OCI-LY1 (cell line): Measurements from ENCODE around the gene ALLC.

ENCODE experiments used
- H2AFZ ChIP-seq: fragments of 200-600 bp; sonication (generic), shearing (Covaris generic); 2 replicates; pipeline ENCODE4 v1.6.0; 2014; ENCODE audit warnings: antibody characterized with exemption, mild to moderate bottlenecking, low read length
- H3F3A ChIP-seq: fragments of 200-600 bp; sonication (generic), shearing (Covaris generic); 2 replicates; pipeline ENCODE4 v1.6.0; 2014; ENCODE audit warnings: mild to moderate bottlenecking, antibody characterized with exemption, low read length, moderate library complexity; ENCODE audit not compliant: insufficient read depth
- H3K27ac ChIP-seq: fragments of 200-600 bp; sonication (generic); 2 replicates; pipeline ENCODE4 v1.5.1; 2014; ENCODE audit warnings: low read length, mixed run types, mild to moderate bottlenecking, low read depth; ENCODE audit not compliant: poor library complexity, severe bottlenecking
- H3K27me3 ChIP-seq: fragments of 200-600 bp; sonication (generic); 2 replicates; pipeline ENCODE4 v1.6.0; 2014; ENCODE audit warnings: antibody characterized with exemption, mild to moderate bottlenecking, low read length, moderate library complexity; ENCODE audit not compliant: insufficient read depth
- H3K36me3 ChIP-seq: fragments of 200-600 bp; sonication (generic); 2 replicates; pipeline ENCODE4 v1.6.1; 2014; ENCODE audit warnings: mild to moderate bottlenecking, antibody characterized with exemption, low read length, moderate library complexity, mixed read lengths; ENCODE audit not compliant: insufficient read depth
- H3K4me1 ChIP-seq: fragments of 200-600 bp; sonication (generic); 2 replicates; pipeline ENCODE4 v1.5.1; 2014; ENCODE audit warnings: mild to moderate bottlenecking, low read length, moderate library complexity; ENCODE audit not compliant: insufficient read depth, severe bottlenecking
- H3K4me2 ChIP-seq: fragments of 200-600 bp; sonication (generic), shearing (Covaris generic); 2 replicates; pipeline ENCODE4 v1.6.1; 2014; ENCODE audit warnings: low read length
- H3K4me3 ChIP-seq: fragments of 200-600 bp; sonication (generic); 2 replicates; pipeline ENCODE4 v1.5.1; 2014; ENCODE audit warnings: low read length, low read depth, mild to moderate bottlenecking, mixed read lengths; ENCODE audit not compliant: poor library complexity, severe bottlenecking
- H3K79me2 ChIP-seq: fragments of 200-600 bp; shearing (Covaris generic); 2 replicates; pipeline ENCODE4 v1.6.1; 2016; ENCODE audit warnings: mixed run types, low read length, mixed read lengths; ENCODE audit not compliant: insufficient read depth
- H3K9ac ChIP-seq: fragments of 200-600 bp; sonication (generic), shearing (Covaris generic); 2 replicates; pipeline ENCODE4 v1.6.1; 2014; ENCODE audit warnings: mild to moderate bottlenecking, low read length, mixed read lengths
- H3K9me2 ChIP-seq: fragments of 200-600 bp; sonication (generic), shearing (Covaris generic); 2 replicates; pipeline ENCODE4 v1.6.1; 2014; ENCODE audit warnings: low read depth, mild to moderate bottlenecking, low read length, mixed read lengths
- H3K9me3 ChIP-seq: fragments of 200-600 bp; shearing (Covaris generic); 2 replicates; pipeline ENCODE4 v1.6.1; 2014; ENCODE audit warnings: low read length, mixed read lengths
- H4K20me1 ChIP-seq: fragments of 200-600 bp; sonication (generic), shearing (Covaris generic); 2 replicates; pipeline ENCODE4 v1.6.0; 2016; ENCODE audit warnings: mild to moderate bottlenecking, low read length; ENCODE audit not compliant: insufficient read depth
- EZH2 ChIP-seq: fragments of 200-600 bp; sonication (generic), shearing (Covaris generic); IDR thresholded peaks from 2 replicates; pipeline ENCODE4 v1.8.0; 2017; ENCODE audit warnings: borderline replicate concordance, mixed run types, mild to moderate bottlenecking, antibody characterized with exemption, low read length, moderate library complexity, mixed read lengths
- TF ChIP-seq, protein P1 (sequence below): fragments of 200-600 bp; sonication (generic), shearing (Covaris generic); IDR thresholded peaks from 2 replicates; pipeline ENCODE4 v1.5.1; 2017; ENCODE audit warnings: mild to moderate bottlenecking, antibody characterized with exemption, low read length, moderate library complexity, mixed read lengths

Gene ALLC

GRCh38 chr2:3692375-3692774 lies 34.4 kb downstream of the ALLC start:
- no peaks in the 10 kb centered on the region for H3K9me2 ChIP-seq
- H3F3A ChIP-seq: no peaks in the 10 kb centered on the region
- H3K79me2 ChIP-seq: no peaks in the 10 kb centered on the region
- no peak overlapping the region for H3K4me2 ChIP-seq
- H3K36me3 ChIP-seq: no peaks in the 10 kb centered on the region
- H3K27me3 ChIP-seq: no peaks in the 10 kb centered on the region
- no peaks in the 10 kb centered on the region for H3K4me1 ChIP-seq
- H3K4me3 ChIP-seq: no peak overlapping the region
- no peaks in the 10 kb centered on the region; the same call in 1 of the 2 replicates for H3K9me3 ChIP-seq
- no peak overlapping the region for H2AFZ ChIP-seq
- H3K27ac ChIP-seq: no peak overlapping the region
- TF ChIP-seq EZH2: no peak
- TF ChIP-seq, protein P1, sequence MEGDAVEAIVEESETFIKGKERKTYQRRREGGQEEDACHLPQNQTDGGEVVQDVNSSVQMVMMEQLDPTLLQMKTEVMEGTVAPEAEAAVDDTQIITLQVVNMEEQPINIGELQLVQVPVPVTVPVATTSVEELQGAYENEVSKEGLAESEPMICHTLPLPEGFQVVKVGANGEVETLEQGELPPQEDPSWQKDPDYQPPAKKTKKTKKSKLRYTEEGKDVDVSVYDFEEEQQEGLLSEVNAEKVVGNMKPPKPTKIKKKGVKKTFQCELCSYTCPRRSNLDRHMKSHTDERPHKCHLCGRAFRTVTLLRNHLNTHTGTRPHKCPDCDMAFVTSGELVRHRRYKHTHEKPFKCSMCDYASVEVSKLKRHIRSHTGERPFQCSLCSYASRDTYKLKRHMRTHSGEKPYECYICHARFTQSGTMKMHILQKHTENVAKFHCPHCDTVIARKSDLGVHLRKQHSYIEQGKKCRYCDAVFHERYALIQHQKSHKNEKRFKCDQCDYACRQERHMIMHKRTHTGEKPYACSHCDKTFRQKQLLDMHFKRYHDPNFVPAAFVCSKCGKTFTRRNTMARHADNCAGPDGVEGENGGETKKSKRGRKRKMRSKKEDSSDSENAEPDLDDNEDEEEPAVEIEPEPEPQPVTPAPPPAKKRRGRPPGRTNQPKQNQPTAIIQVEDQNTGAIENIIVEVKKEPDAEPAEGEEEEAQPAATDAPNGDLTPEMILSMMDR: peak; percentile 74
- H4K20me1 ChIP-seq: no peaks in the 10 kb centered on the region
- H3K9ac ChIP-seq: no peak overlapping the region

DNA sequence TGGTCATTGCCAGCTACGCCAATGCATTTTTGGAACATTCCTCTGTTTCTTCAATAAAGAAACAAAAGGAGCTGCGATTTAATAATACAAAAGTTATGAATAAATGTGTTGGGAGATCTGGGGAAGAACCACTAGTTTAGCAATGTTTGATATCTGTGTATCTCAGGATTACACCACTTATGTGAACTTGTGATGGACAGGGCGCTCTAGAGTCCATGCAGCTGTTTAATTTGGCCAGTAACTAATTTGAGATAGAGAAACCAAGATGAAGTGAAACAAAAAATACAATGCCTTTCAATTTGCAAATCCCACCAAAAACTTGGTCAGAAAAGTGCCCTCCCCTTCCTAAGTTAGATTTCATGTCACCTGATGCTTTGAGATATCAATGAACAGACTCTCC lies 38.5 kb downstream of the ALLC start:
- H3K36me3 ChIP-seq: no peaks in the 10 kb centered on the region
- no peak overlapping the region for H3K9ac ChIP-seq
- H3F3A ChIP-seq: no peaks in the 10 kb centered on the region
- no peak overlapping the region for H3K4me2 ChIP-seq
- H2AFZ ChIP-seq: no peak overlapping the region
- no peak overlapping the region for H3K4me3 ChIP-seq
- no peaks in the 10 kb centered on the region for H3K79me2 ChIP-seq
- no peaks in the 10 kb centered on the region for H3K9me3 ChIP-seq
- TF ChIP-seq, protein P1: no peak
- no peak for TF ChIP-seq EZH2
- H3K4me1 ChIP-seq: no peaks in the 10 kb centered on the region
- no peaks in the 10 kb centered on the region for H4K20me1 ChIP-seq
- no peaks in the 10 kb centered on the region for H3K9me2 ChIP-seq
- H3K27me3 ChIP-seq: no peaks in the 10 kb centered on the region
- no peak overlapping the region for H3K27ac ChIP-seq

DNA sequence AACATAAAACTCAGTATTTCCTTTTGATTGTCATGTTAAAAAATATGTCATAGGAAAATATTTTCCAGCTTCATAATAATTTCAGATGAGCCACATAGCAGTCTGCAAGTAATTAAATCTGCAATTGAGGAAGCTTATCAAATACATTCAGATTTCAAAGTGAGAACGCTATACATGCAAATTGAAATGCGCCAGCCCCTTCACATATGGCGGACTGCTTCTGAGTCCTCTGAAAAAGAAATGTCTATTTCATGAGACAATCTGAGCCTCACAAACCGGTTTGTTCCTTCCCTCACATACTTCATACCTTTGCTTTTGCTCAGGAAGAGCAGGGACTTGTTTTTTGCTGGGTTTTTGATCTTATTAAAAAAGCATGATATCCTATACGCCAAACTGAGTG lies 43.1 kb downstream of the ALLC start:
- no peak overlapping the region for H2AFZ ChIP-seq
- H3K4me2 ChIP-seq: no peak overlapping the region
- no peak overlapping the region for H3K27ac ChIP-seq
- H3K4me1 ChIP-seq: no peaks in the 10 kb centered on the region
- no peak overlapping the region for H3K4me3 ChIP-seq
- H4K20me1 ChIP-seq: no peaks in the 10 kb centered on the region
- H3K9ac ChIP-seq: no peak overlapping the region
- no peaks in the 10 kb centered on the region for H3K79me2 ChIP-seq
- H3K9me2 ChIP-seq: no peaks in the 10 kb centered on the region
- no peaks in the 10 kb centered on the region for H3K9me3 ChIP-seq
- no peaks in the 10 kb centered on the region; the same call in 1 of the 2 replicates for H3K36me3 ChIP-seq
- no peaks in the 10 kb centered on the region for H3F3A ChIP-seq
- TF ChIP-seq, protein P1: no peak
- no peaks in the 10 kb centered on the region for H3K27me3 ChIP-seq
